Measurements from ENCODE around the gene GAS2L2. TPM values are rescaled to one million over a fixed set of nuclear protein-coding genes. Genes with fewer than 3 reads are reported as not detected.
"Not testable (repeated sequence)": the region's sequence is repeated elsewhere in the genome, so short reads cannot be mapped to it uniquely, and the experiment has no call there.

GAS2L2 gene
- total and polyA plus RNA-seq, 4 donors = not detected

GRCh38 chr17:35708149-35708548, 44.9 kb downstream of the GAS2L2 start:
- Histone ChIP-seq H3K36me3 (ENCODE audit: control insufficient read depth in 4 of 4, insufficient read depth in 3 of 4, low read depth in 1 of 4, low read length in 3 of 4) (peaks cover 0 to 2% (median 0%) of the 10 kb centered on the region in 4 donors), H3K27ac (ENCODE audit: low read depth in 1 of 2, low read length in 2 of 2) (no peak overlapping the region), H3K9me3 (ENCODE audit: control insufficient read depth in 4 of 4, low read length in 3 of 4) (no peaks in the 10 kb centered on the region), H3K4me3 (ENCODE audit: low read depth in 1 of 3, low read length in 3 of 3) (no peak overlapping the region), H3K9ac (ENCODE audit: low read depth in 1 of 2, low read length in 2 of 2) (no peak overlapping the region), H3K4me1 (ENCODE audit: control insufficient read depth in 4 of 4, insufficient read depth in 4 of 4, low read length in 3 of 4) (peaks cover 0 to 18% (median 12%) of the 10 kb centered on the region in 4 donors), H3K27me3 (ENCODE audit: control insufficient read depth in 4 of 4, insufficient read depth in 4 of 4, low read length in 3 of 4) (no peaks in the 10 kb centered on the region)
- 85% methylated on average over 3 of the region's 3 CpGs for WGBS
- DNase-seq (ENCODE audit: low spot score) = no peak
- TF ChIP-seq SP1 (IDR thresholded peaks at IDR 0.05) = no peak
- no peak for TF ChIP-seq YY1 (IDR thresholded peaks at IDR 0.05)
- TF ChIP-seq HNF4A (conservative IDR thresholded peaks at IDR 0.05) = no peak
- no peak for TF ChIP-seq RXRA (IDR thresholded peaks at IDR 0.05)
- TF ChIP-seq MAX (IDR thresholded peaks at IDR 0.05) = no peak
- TF ChIP-seq RAD21 (IDR thresholded peaks at IDR 0.05) = no peak
- TF ChIP-seq HNF4G (IDR thresholded peaks at IDR 0.05) = no peak
- no peak for TF ChIP-seq FOXA1 (IDR thresholded peaks at IDR 0.05)
- TF ChIP-seq NR2F2 (IDR thresholded peaks at IDR 0.05) = no peak

- Histone ChIP-seq H3K9ac (ENCODE audit: low read depth in 1 of 2, low read length in 2 of 2) (no peak overlapping the region), H3K27me3 (ENCODE audit: control insufficient read depth in 4 of 4, insufficient read depth in 4 of 4, low read length in 3 of 4) (no peaks in the 10 kb centered on the region), H3K27ac (ENCODE audit: low read depth in 1 of 2, low read length in 2 of 2) (no peak overlapping the region), H3K9me3 (ENCODE audit: control insufficient read depth in 4 of 4, low read length in 3 of 4) (no peaks in the 10 kb centered on the region), H3K4me3 (ENCODE audit: low read depth in 1 of 3, low read length in 3 of 3) (no peak overlapping the region), H3K36me3 (ENCODE audit: control insufficient read depth in 4 of 4, insufficient read depth in 3 of 4, low read depth in 1 of 4, low read length in 3 of 4) (peaks cover 0 to 3% (median 0%) of the 10 kb centered on the region in 4 donors), H3K4me1 (ENCODE audit: control insufficient read depth in 4 of 4, insufficient read depth in 4 of 4, low read length in 3 of 4) (peaks cover 0 to 10% (median 5%) of the 10 kb centered on the region in 4 donors)
- no peak for DNase-seq (ENCODE audit: low spot score)
- WGBS = 80% methylated on average over 5 of the region's 5 CpGs
- no peak for TF ChIP-seq YY1 (IDR thresholded peaks at IDR 0.05)
These were observed 47.3 kb downstream of the GAS2L2 start for GRCh38 chr17:35705705-35706104.

- no peak overlapping the region for H3K4me3 ChIP-seq (ENCODE audit: low read depth in 1 of 3, low read length in 3 of 3)
- WGBS = 95% methylated on average over 1 of the region's 1 CpG
- H3K36me3 ChIP-seq (ENCODE audit: control insufficient read depth in 4 of 4, insufficient read depth in 3 of 4, low read depth in 1 of 4, low read length in 3 of 4) = peaks cover 0 to 3% (median 0%) of the 10 kb centered on the region in 4 donors
- H3K9me3 ChIP-seq (ENCODE audit: control insufficient read depth in 4 of 4, low read length in 3 of 4) = no peaks in the 10 kb centered on the region
- peaks cover 0 to 10% (median 5%) of the 10 kb centered on the region in 4 donors for H3K4me1 ChIP-seq (ENCODE audit: control insufficient read depth in 4 of 4, insufficient read depth in 4 of 4, low read length in 3 of 4)
- H3K9ac ChIP-seq (ENCODE audit: low read depth in 1 of 2, low read length in 2 of 2) = no peak overlapping the region
- H3K27me3 ChIP-seq (ENCODE audit: control insufficient read depth in 4 of 4, insufficient read depth in 4 of 4, low read length in 3 of 4) = no peaks in the 10 kb centered on the region
- no peak for DNase-seq (ENCODE audit: low spot score)
- TF ChIP-seq GABPA (IDR thresholded peaks at IDR 0.05 in 1 of 2, conservative IDR thresholded peaks at IDR 0.05 in 1 of 2) (no peak), ATF3 (IDR thresholded peaks at IDR 0.05) (no peak), MAX (IDR thresholded peaks at IDR 0.05) (no peak), RXRA (IDR thresholded peaks at IDR 0.05) (no peak), HNF4G (IDR thresholded peaks at IDR 0.05) (no peak)
- H3K27ac ChIP-seq (ENCODE audit: low read depth in 1 of 2, low read length in 2 of 2) = no peak overlapping the region
These were observed 47.8 kb downstream of the GAS2L2 start for GRCh38 chr17:35705230-35705629.

- H3K9me3 ChIP-seq (ENCODE audit: control insufficient read depth in 4 of 4, low read length in 3 of 4) = not testable (repeated sequence)
These were observed 49.7 kb downstream of the GAS2L2 start for GRCh38 chr17:35703308-35703707.

More at GRCh38 chr17:35703308-35703707, 49.7 kb downstream of the GAS2L2 start:
- WGBS = 97% methylated on average over 2 of the region's 2 CpGs
- H3K4me1 ChIP-seq (ENCODE audit: control insufficient read depth in 4 of 4, insufficient read depth in 4 of 4, low read length in 3 of 4); H3K27me3 ChIP-seq (ENCODE audit: control insufficient read depth in 4 of 4, insufficient read depth in 4 of 4, low read length in 3 of 4); H3K36me3 ChIP-seq (ENCODE audit: control insufficient read depth in 4 of 4, insufficient read depth in 3 of 4, low read depth in 1 of 4, low read length in 3 of 4); DNase-seq (ENCODE audit: low spot score); H3K4me3 ChIP-seq (ENCODE audit: low read depth in 1 of 3, low read length in 3 of 3); H3K27ac ChIP-seq (ENCODE audit: low read depth in 1 of 2, low read length in 2 of 2); H3K9ac ChIP-seq (ENCODE audit: low read depth in 1 of 2, low read length in 2 of 2): not testable (repeated sequence)
